VCaP (cell line): ENCODE measurements around the gene CYB561D1.

Experiments used
- H3K27ac ChIP-seq: fragments of 450-650 bp; 2 replicates; pipeline ENCODE4 v1.5.1; 2017
- CTCF ChIP-seq: fragments of 450-650 bp; conservative IDR thresholded peaks from 2 replicates; pipeline ENCODE4 v1.5.1; 2017; ENCODE audit warnings: mild to moderate bottlenecking, moderate library complexity

CYB561D1 gene

GRCh38 chr1:109538827-109539555, 45.1 kb downstream of the CYB561D1 start:
- TF ChIP-seq CTCF, result no peak
- no peak overlapping the region for H3K27ac ChIP-seq

GRCh38 chr1:109539676-109540075, 45.8 kb downstream of the CYB561D1 start, which contains the start of gene GPR61:
GPR61 (plus strand) TSS chr1:109539872; CDS start chr1:109543023, 3,151 bp downstream.
- no peak within 1 kb of the TSS for H3K27ac ChIP-seq
- TF ChIP-seq CTCF, result no peak

GRCh38 chr1:109541102-109541501, 47.2 kb downstream of the CYB561D1 start:
- no peak for TF ChIP-seq CTCF
- H3K27ac ChIP-seq, result no peak overlapping the region

GRCh38 chr1:109542657-109543056, 48.8 kb downstream of the CYB561D1 start:
- no peak for TF ChIP-seq CTCF
- H3K27ac ChIP-seq, result no peak overlapping the region

- TF ChIP-seq CTCF, result no peak
- H3K27ac ChIP-seq, result no peak overlapping the region
Measured at GRCh38 chr1:109543283-109543987, 49.5 kb downstream of the CYB561D1 start.

- TF ChIP-seq CTCF, result no peak
- no peak overlapping the region for H3K27ac ChIP-seq
Measured at GRCh38 chr1:109543988-109544735, 50.3 kb downstream of the CYB561D1 start.
